Measurements from ENCODE around the gene NKTR. TPM values are rescaled to one million over a fixed set of nuclear protein-coding genes. Genes with fewer than 3 reads are reported as not detected.

The NKTR gene
- total and polyA plus RNA-seq, 5 donors: 22.6 to 35.8 (median 28.3) TPM

- 49% methylated on average over 10 of the region's 10 CpGs for WGBS
- intact Hi-C loops (cut with DNase I): no loop called here
- DNase-seq (peak; percentile 68 to 79 (median 76)), ATAC-seq (peak; percentile 85 to 88)
- Histone ChIP-seq H3K4me3 (ENCODE audit: low read length) (no peak overlapping the region), H3K27me3 (ENCODE audit: control insufficient read depth, insufficient read depth) (no peaks in the 10 kb centered on the region), H3K9me3 (ENCODE audit: control insufficient read depth, low read length) (no peaks in the 10 kb centered on the region), H3K27ac (ENCODE audit: low read length) (peak overlapping the region; percentile 49), H3K4me1 (ENCODE audit: control insufficient read depth, insufficient read depth, low read length) (no peaks in the 10 kb centered on the region)
Measured at GRCh38 chr3:42683875-42684598, 83.6 kb downstream of the NKTR start.

- WGBS: 89% methylated on average over 7 of the region's 7 CpGs
- no peak for ATAC-seq
- Histone ChIP-seq H3K27me3 (ENCODE audit: control insufficient read depth, insufficient read depth) (no peaks in the 10 kb centered on the region), H3K9me3 (ENCODE audit: control insufficient read depth, low read length) (no peaks in the 10 kb centered on the region), H3K4me3 (ENCODE audit: low read length) (no peak overlapping the region), H3K4me1 (ENCODE audit: control insufficient read depth, insufficient read depth, low read length) (no peaks in the 10 kb centered on the region), H3K27ac (ENCODE audit: low read length) (peak overlapping the region; percentile 55)
- intact Hi-C loops (cut with DNase I): no loop called here
- DNase-seq: no peak
Measured at GRCh38 chr3:42684632-42685362, 84.3 kb downstream of the NKTR start.

- DNase-seq: peak; percentile 12 to 55 (median 40)
- Histone ChIP-seq H3K4me3 (ENCODE audit: low read length) (no peak within 1 kb of the TSS), H3K27ac (ENCODE audit: low read length) (peak within 1 kb of the TSS; percentile 55), H3K4me1 (ENCODE audit: control insufficient read depth, insufficient read depth, low read length) (no peaks in the 10 kb centered on the region), H3K9me3 (ENCODE audit: control insufficient read depth, low read length) (no peaks in the 10 kb centered on the region), H3K27me3 (ENCODE audit: control insufficient read depth, insufficient read depth) (no peaks in the 10 kb centered on the region)
- 51% methylated on average over 34 of the region's 34 CpGs for WGBS
- intact Hi-C loops (cut with DNase I): no loop called here
- ATAC-seq: peak in 1 of 2 donors; percentile 3
Measured at GRCh38 chr3:42685363-42685881, 84.9 kb downstream of the NKTR start, which contains the start of gene KLHL40. Gene KLHL40, plus strand, starts transcription at chr3:42685537. Its CDS starts 82 bp downstream, at chr3:42685619.

GRCh38 chr3:42685891-42686820, 85.7 kb downstream of the NKTR start:
- H3K9me3 ChIP-seq (ENCODE audit: control insufficient read depth, low read length): no peaks in the 10 kb centered on the region
- no peaks in the 10 kb centered on the region for H3K27me3 ChIP-seq (ENCODE audit: control insufficient read depth, insufficient read depth)
- WGBS: 34% methylated on average over 80 of the region's 80 CpGs
- no peak for ATAC-seq
- H3K4me1 ChIP-seq (ENCODE audit: control insufficient read depth, insufficient read depth, low read length): no peaks in the 10 kb centered on the region
- H3K27ac ChIP-seq (ENCODE audit: low read length): no peak overlapping the region
- no peak overlapping the region for H3K4me3 ChIP-seq (ENCODE audit: low read length)
- intact Hi-C loops (cut with DNase I): no loop called here
- DNase-seq: peak in 2 of 3 donors; percentile 41 to 51

- DNase-seq (peak in 1 of 3 donors; percentile 27), ATAC-seq (no peak)
- no peak overlapping the region for H3K4me3 ChIP-seq (ENCODE audit: low read length)
- intact Hi-C loops (cut with DNase I): no loop called here
- H3K27me3 ChIP-seq (ENCODE audit: control insufficient read depth, insufficient read depth): no peaks in the 10 kb centered on the region
- H3K9me3 ChIP-seq (ENCODE audit: control insufficient read depth, low read length): no peaks in the 10 kb centered on the region
- 84% methylated on average over 7 of the region's 7 CpGs for WGBS
- no peaks in the 10 kb centered on the region for H3K4me1 ChIP-seq (ENCODE audit: control insufficient read depth, insufficient read depth, low read length)
- H3K27ac ChIP-seq (ENCODE audit: low read length): no peak overlapping the region
Measured at GRCh38 chr3:42686832-42687650, 86.6 kb downstream of the NKTR start.

GRCh38 chr3:42688016-42688415, 87.5 kb downstream of the NKTR start:
- no peak overlapping the region for H3K4me3 ChIP-seq (ENCODE audit: low read length)
- no peaks in the 10 kb centered on the region for H3K9me3 ChIP-seq (ENCODE audit: control insufficient read depth, low read length)
- H3K27ac ChIP-seq (ENCODE audit: low read length): no peak overlapping the region
- no peak for ATAC-seq
- intact Hi-C loops (cut with DNase I): no loop called here
- 91% methylated on average over 15 of the region's 15 CpGs for WGBS
- H3K27me3 ChIP-seq (ENCODE audit: control insufficient read depth, insufficient read depth): no peaks in the 10 kb centered on the region
- no peaks in the 10 kb centered on the region for H3K4me1 ChIP-seq (ENCODE audit: control insufficient read depth, insufficient read depth, low read length)
- peak in 1 of 3 donors; percentile 49 for DNase-seq

GRCh38 chr3:42688487-42689420, 88.3 kb downstream of the NKTR start:
- Histone ChIP-seq H3K4me1 (ENCODE audit: control insufficient read depth, insufficient read depth, low read length) (no peaks in the 10 kb centered on the region), H3K27ac (ENCODE audit: low read length) (no peak overlapping the region), H3K4me3 (ENCODE audit: low read length) (no peak overlapping the region), H3K27me3 (ENCODE audit: control insufficient read depth, insufficient read depth) (no peaks in the 10 kb centered on the region), H3K9me3 (ENCODE audit: control insufficient read depth, low read length) (no peaks in the 10 kb centered on the region)
- DNase-seq (peak in 1 of 3 donors; percentile 55), ATAC-seq (no peak)
- WGBS: 91% methylated on average over 22 of the region's 22 CpGs
- intact Hi-C loops (cut with DNase I): no loop called here

GRCh38 chr3:42689421-42690014, 89.0 kb downstream of the NKTR start:
- ATAC-seq (no peak), DNase-seq (peak in 1 of 3 donors; percentile 20)
- Histone ChIP-seq H3K4me3 (ENCODE audit: low read length) (no peak overlapping the region), H3K27me3 (ENCODE audit: control insufficient read depth, insufficient read depth) (no peaks in the 10 kb centered on the region), H3K27ac (ENCODE audit: low read length) (no peak overlapping the region), H3K9me3 (ENCODE audit: control insufficient read depth, low read length) (no peaks in the 10 kb centered on the region), H3K4me1 (ENCODE audit: control insufficient read depth, insufficient read depth, low read length) (no peaks in the 10 kb centered on the region)
- whole genome bisulfite sequencing: 64% methylated on average over 9 of the region's 9 CpGs
- intact Hi-C loops (cut with DNase I): no loop called here

GRCh38 chr3:42690191-42690590, 89.7 kb downstream of the NKTR start:
- 84% methylated on average over 7 of the region's 7 CpGs for WGBS
- H3K27me3 ChIP-seq (ENCODE audit: control insufficient read depth, insufficient read depth): no peaks in the 10 kb centered on the region
- no peak for DNase-seq
- no peak overlapping the region for H3K4me3 ChIP-seq (ENCODE audit: low read length)
- H3K4me1 ChIP-seq (ENCODE audit: control insufficient read depth, insufficient read depth, low read length): no peaks in the 10 kb centered on the region
- no peaks in the 10 kb centered on the region for H3K9me3 ChIP-seq (ENCODE audit: control insufficient read depth, low read length)
- intact Hi-C loops (cut with DNase I): no loop called here
- H3K27ac ChIP-seq (ENCODE audit: low read length): no peak overlapping the region
- ATAC-seq: no peak

Data from right cardiac atrium (tissue), 5 donors.